Measurements from ENCODE around the gene CPA5. TPM values are rescaled to one million over a fixed set of nuclear protein-coding genes. Genes with fewer than 3 reads are reported as not detected.

Gene CPA5
- total and polyA plus RNA-seq, 2 of the 8 experiments (the other 6 are each of a cell fraction or from before 2014, with no cell fraction given) = 0.12 TPM; not detected in 1

DNA sequence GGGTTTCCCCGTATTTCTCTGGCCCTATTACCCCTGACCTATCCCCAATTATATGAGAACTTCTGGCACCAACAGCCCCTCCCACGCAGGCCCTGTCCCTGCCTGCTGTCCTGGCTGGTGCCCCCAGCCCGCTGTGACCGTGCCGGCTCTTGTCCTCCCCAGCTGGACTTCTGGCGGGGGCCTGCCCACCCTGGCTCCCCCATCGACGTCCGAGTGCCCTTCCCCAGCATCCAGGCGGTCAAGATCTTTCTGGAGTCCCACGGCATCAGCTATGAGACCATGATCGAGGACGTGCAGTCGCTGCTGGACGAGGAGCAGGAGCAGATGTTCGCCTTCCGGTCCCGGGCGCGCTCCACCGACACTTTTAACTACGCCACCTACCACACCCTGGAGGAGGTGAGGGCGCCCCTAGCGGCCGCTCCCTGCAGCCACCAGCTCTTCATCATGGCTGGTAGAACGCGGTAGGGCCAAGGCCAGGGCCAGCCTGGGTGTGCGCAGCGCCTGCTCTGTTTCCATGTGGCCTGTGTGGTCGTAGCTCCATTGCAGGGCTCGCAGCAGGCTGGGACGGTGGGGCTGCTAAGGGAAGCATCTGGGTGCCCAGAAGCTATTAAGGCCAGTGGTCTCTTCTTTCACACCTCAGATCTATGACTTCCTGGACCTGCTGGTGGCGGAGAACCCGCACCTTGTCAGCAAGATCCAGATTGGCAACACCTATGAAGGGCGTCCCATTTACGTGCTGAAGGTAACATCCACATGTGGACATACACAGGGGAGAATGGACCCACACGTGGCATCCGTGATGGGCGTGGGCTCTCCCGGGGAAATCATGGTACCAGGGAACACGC lies 37.1 kb downstream of the CPA5 start (continued):
- TF ChIP-seq EP300 (IDR thresholded peaks at IDR 0.05; ENCODE audit: borderline replicate concordance in 1 of 2, low read depth in 2 of 2, low read length in 2 of 2) (no peak), SP1 (IDR thresholded peaks at IDR 0.05; ENCODE audit: low read depth, low read length) (no peak), KDM5A (IDR thresholded peaks at IDR 0.05; ENCODE audit: low read length) (no peak), SIRT6 (IDR thresholded peaks at IDR 0.05; ENCODE audit: low read length) (no peak), POLR2AphosphoS5 (IDR thresholded peaks at IDR 0.05; ENCODE audit: low read depth, low read length) (no peak), RNF2 (IDR thresholded peaks at IDR 0.05; ENCODE audit: borderline replicate concordance, low read depth, low read length, missing control alignments, poor library complexity, severe bottlenecking) (no peak), CBX8 (IDR thresholded peaks at IDR 0.05; ENCODE audit: borderline replicate concordance, low read depth, low read length) (no peak), TEAD4 (IDR thresholded peaks at IDR 0.05; ENCODE audit: low read depth, low read length) (no peak), TCF12 (IDR thresholded peaks at IDR 0.05; ENCODE audit: low read depth, low read length) (no peak), RAD21 (IDR thresholded peaks at IDR 0.05 in 1 of 2, conservative IDR thresholded peaks at IDR 0.05 in 1 of 2; ENCODE audit: low read depth in 2 of 2, low read length in 2 of 2) (peak; percentile 49 to 69), EGR1 (IDR thresholded peaks at IDR 0.05; ENCODE audit: borderline replicate concordance, low read depth, low read length) (no peak), SIX5 (IDR thresholded peaks at IDR 0.05; ENCODE audit: low read depth, low read length) (no peak), KDM1A (IDR thresholded peaks at IDR 0.05; ENCODE audit: borderline replicate concordance, low read length) (no peak)
- TF ChIP-seq, protein P1, sequence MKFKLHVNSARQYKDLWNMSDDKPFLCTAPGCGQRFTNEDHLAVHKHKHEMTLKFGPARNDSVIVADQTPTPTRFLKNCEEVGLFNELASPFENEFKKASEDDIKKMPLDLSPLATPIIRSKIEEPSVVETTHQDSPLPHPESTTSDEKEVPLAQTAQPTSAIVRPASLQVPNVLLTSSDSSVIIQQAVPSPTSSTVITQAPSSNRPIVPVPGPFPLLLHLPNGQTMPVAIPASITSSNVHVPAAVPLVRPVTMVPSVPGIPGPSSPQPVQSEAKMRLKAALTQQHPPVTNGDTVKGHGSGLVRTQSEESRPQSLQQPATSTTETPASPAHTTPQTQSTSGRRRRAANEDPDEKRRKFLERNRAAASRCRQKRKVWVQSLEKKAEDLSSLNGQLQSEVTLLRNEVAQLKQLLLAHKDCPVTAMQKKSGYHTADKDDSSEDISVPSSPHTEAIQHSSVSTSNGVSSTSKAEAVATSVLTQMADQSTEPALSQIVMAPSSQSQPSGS (IDR thresholded peaks at IDR 0.05; ENCODE audit: low read length) = no peak
- TF ChIP-seq, protein P2, sequence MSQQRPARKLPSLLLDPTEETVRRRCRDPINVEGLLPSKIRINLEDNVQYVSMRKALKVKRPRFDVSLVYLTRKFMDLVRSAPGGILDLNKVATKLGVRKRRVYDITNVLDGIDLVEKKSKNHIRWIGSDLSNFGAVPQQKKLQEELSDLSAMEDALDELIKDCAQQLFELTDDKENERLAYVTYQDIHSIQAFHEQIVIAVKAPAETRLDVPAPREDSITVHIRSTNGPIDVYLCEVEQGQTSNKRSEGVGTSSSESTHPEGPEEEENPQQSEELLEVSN (IDR thresholded peaks at IDR 0.05) = peak; percentile 10; the same call in 1 of the 2 replicates
- TF ChIP-seq, protein P3, sequence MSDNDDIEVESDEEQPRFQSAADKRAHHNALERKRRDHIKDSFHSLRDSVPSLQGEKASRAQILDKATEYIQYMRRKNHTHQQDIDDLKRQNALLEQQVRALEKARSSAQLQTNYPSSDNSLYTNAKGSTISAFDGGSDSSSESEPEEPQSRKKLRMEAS (IDR thresholded peaks at IDR 0.05) = peak; percentile 71

Measured in H1 (cell line).